Karpas-422 (cell line): ENCODE data around the gene HCFC1. TPM values are rescaled to one million over a fixed set of nuclear protein-coding genes. Genes with fewer than 3 reads are reported as not detected.

Experiments
- DNase-seq: peaks from one replicate; pipeline ENCODE4 v3.0.0-alpha.2; 2015
- H2AFZ ChIP-seq: fragments of 200-600 bp; sonication (generic); 2 replicates; pipeline ENCODE4 v1.6.1; 2014; ENCODE audit warnings: antibody characterized with exemption, low read length, mixed read lengths
- H3K27ac ChIP-seq: fragments of 200-600 bp; sonication (generic); 2 replicates; pipeline ENCODE4 v1.5.1; 2014; ENCODE audit warnings: mild to moderate bottlenecking, low read length, moderate library complexity
- H3K27me3 ChIP-seq: fragments of 200-600 bp; sonication (generic); 2 replicates; pipeline ENCODE4 v1.6.1; 2014; ENCODE audit warnings: low read length, mixed read lengths
- H3K36me3 ChIP-seq: fragments of 200-600 bp; sonication (generic); 2 replicates; pipeline ENCODE4 v1.6.1; 2014; ENCODE audit warnings: low read length, mixed read lengths; ENCODE audit not compliant: insufficient read depth
- H3K4me1 ChIP-seq: fragments of 200-600 bp; sonication (generic); 2 replicates; pipeline ENCODE4 v1.6.1; 2014; ENCODE audit warnings: mild to moderate bottlenecking, low read length, mixed read lengths
- H3K4me2 ChIP-seq: fragments of 200-600 bp; sonication (generic); 2 replicates; pipeline ENCODE4 v1.6.1; 2014; ENCODE audit warnings: low read length, low read depth, mild to moderate bottlenecking; ENCODE audit not compliant: poor library complexity, severe bottlenecking
- H3K4me3 ChIP-seq: fragments of 200-600 bp; sonication (generic); 2 replicates; pipeline ENCODE4 v1.5.1; 2014; ENCODE audit warnings: mild to moderate bottlenecking, antibody characterized with exemption, low read length, mixed read lengths
- H3K79me2 ChIP-seq: fragments of 200-600 bp; sonication (generic); 2 replicates; pipeline ENCODE4 v1.6.1; 2014; ENCODE audit warnings: mild to moderate bottlenecking, low read length, mixed read lengths
- H3K9ac ChIP-seq: fragments of 200-600 bp; sonication (generic); 2 replicates; pipeline ENCODE4 v1.6.0; 2014; ENCODE audit warnings: low read length
- H3K9me2 ChIP-seq: fragments of 200-600 bp; sonication (generic), shearing (Covaris generic); replicated peaks from 2 replicates; pipeline ENCODE4 v1.6.0; 2014; ENCODE audit warnings: mild to moderate bottlenecking, low read length, moderate library complexity; ENCODE audit not compliant: insufficient read depth
- H3K9me3 ChIP-seq: fragments of 300-700, 200-600 bp; sonication (generic); 2 replicates; pipeline ENCODE4 v1.6.1; 2014; ENCODE audit warnings: low read length, mixed read lengths
- H4K20me1 ChIP-seq: fragments of 200-600 bp; sonication (generic); 2 replicates; pipeline ENCODE4 v1.6.1; 2014; ENCODE audit warnings: mild to moderate bottlenecking, antibody characterized with exemption, low read length, low read depth; ENCODE audit not compliant: insufficient read depth
- total RNA-seq: library from RNA; depleted of rRNA; stranded (reverse); fragments of >200 nt; shearing (Covaris generic); gene quantifications from 2 replicates; pipeline ENCODE4 v1.2.3, GENCODE V29; 2014; ENCODE audit warnings: low replicate concordance

Gene HCFC1
- total RNA-seq, 1 experiment from 2014 or later: 16.8 TPM

DNA sequence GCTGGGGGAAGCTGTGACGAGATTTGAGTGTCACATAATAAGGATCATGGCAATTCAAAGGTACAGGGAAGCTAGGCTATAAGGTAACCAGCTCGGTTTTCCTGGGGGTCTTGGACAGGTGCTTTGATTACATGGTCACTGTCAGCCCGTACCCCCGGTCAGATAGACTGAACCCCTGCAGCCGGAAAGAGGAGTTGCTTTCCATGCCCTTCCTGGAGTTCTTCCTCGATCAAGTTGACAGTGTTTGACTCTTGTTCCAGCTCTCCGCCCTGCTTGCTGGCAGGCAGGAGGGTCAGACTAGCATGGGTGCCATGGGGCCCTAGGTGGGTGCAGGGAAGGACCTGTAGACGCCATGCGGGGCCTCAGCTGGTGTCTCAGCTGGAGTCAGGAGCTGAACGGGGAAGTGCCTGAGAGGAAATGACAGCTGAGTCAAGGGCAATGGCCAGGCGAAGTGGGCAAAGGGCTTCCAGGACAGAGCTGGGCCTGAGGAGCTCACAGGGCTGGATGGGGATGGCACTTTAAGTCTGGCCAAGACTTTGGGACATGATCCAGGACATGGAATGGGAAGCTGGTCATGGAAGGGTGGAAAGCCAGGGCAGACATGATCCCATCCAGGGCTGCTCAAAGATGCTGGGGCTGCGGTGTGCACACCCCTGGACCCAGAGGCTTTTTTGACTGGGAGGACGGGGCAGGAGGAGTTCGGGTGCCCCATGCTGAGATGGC, 2.5 kb upstream of the HCFC1 start:
- H3K4me1 ChIP-seq: peaks cover 15% of the 10 kb centered on the region
- peak overlapping the region; percentile 97 for H3K9ac ChIP-seq
- H3K79me2 ChIP-seq: peaks cover 8% of the 10 kb centered on the region
- no peaks in the 10 kb centered on the region for H3K9me3 ChIP-seq
- H3K27ac ChIP-seq: no peak overlapping the region
- no peaks in the 10 kb centered on the region for H4K20me1 ChIP-seq
- H3K4me2 ChIP-seq: peak overlapping the region; percentile 76
- peak overlapping the region; percentile 73; the same call in 1 of the 2 replicates for H3K4me3 ChIP-seq
- H3K36me3 ChIP-seq: no peaks in the 10 kb centered on the region
- no peaks in the 10 kb centered on the region for H3K27me3 ChIP-seq
- H3K9me2 ChIP-seq: no peaks in the 10 kb centered on the region
- no peak for DNase-seq
- no peak overlapping the region for H2AFZ ChIP-seq

DNA sequence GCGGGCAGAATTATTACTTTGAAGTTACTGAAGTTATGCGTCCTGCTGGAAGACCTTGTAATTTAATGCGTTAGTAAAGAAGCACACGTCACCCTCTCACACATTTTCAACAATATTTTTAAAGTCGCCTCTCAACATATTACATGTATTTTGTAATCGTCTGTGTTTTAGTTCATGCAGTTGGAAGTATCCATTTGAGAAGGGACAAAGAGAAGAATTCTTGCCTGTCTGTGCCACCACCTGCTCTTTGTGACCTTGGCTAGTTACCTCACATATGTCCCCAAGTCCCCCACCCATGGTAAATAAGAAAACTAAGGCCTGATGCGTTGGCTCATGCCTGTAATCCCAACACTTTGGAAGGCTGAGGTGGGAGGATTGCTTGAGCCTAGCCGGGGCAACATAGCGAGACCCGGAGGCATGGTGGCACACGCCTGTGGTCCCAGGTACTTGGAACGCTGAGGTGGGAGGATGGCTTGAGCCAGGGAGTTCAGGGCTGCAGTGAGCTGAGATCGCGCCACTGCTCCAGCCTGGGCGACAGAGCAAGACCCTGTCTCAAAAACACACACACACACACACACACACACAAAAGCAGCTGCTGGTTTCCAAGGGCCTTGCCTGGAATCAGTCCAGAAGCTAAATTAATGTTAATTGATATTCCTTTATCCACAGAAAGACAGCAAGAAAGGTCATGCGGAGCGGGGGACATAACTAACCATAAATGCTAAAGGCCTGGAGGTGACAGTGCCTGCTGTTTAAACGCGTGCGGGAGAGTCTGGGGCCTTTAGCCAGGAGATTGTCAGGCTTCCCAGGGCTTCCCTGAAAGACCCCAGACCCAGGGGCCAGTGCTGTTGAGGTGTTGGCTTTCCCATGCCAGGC, 1.7 kb upstream of the HCFC1 start:
- H3K36me3 ChIP-seq: no peaks in the 10 kb centered on the region
- H3K27ac ChIP-seq: peak overlapping the region; percentile 88
- H2AFZ ChIP-seq: no peak overlapping the region
- no peaks in the 10 kb centered on the region for H3K9me2 ChIP-seq
- peak overlapping the region; percentile 73 for H3K4me3 ChIP-seq
- DNase-seq: no peak
- H3K9me3 ChIP-seq: no peaks in the 10 kb centered on the region
- peak overlapping the region; percentile 97 for H3K9ac ChIP-seq
- H3K27me3 ChIP-seq: no peaks in the 10 kb centered on the region
- no peaks in the 10 kb centered on the region for H4K20me1 ChIP-seq
- peak overlapping the region; percentile 76 for H3K4me2 ChIP-seq
- H3K79me2 ChIP-seq: peaks cover 16% of the 10 kb centered on the region
- H3K4me1 ChIP-seq: peaks cover 23% of the 10 kb centered on the region

DNA sequence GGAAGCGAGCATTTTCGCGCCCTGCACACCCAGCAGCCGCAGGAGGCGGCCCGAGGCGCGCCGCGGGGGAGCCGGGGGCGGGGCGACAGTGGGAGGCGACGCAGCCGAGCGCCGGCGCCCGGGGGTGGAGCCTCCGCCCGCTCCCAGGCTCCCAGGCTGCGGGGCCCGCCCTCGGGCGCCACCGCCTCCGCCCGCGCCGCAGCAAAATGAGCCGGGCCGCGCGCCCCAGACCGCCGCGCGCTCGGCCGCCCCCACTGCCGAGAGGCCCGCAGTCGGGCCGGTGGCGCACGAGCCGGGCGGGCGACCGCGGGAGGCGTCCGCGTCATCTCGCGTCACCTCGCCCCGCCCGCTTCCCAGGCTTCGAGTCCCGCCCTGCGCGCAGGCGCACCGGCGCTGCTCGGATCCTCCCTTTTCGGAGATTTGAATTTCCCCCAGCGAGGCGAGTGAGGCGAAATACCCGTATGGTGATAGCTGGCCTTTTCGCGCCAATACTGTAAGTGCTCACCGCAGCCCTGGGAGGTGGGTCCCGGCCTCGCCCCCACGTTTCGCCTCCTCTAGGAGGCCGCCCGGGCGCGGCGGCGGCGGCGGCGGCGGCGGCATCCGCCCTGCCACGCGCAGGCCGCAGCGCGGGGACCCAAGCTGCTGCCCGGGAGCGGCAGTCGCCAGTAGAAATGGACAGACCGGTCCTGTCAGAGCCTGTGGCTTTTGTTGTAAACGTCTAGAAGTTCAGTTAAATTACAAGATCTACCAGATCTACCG, 929 bp upstream of the HCFC1 start, which contains the start of gene TMEM187:
TMEM187 (plus strand) TSS at position 387 of the 759 bp plus-strand sequence. CDS start 9,309 bp downstream, outside the sequence.
- DNase-seq: peak; percentile 97
- Histone ChIP-seq H3K27me3 (no peaks in the 10 kb centered on the region), H4K20me1 (no peaks in the 10 kb centered on the region), H3K27ac (peak within 1 kb of the TSS; percentile 95), H3K4me1 (peaks cover 31% of the 10 kb centered on the region), H3K4me3 (peak within 1 kb of the TSS; percentile 87), H3K9me3 (no peaks in the 10 kb centered on the region), H3K79me2 (peaks cover 24% of the 10 kb centered on the region), H3K4me2 (peak within 1 kb of the TSS; percentile 90), H3K9ac (peak within 1 kb of the TSS; percentile 97), H2AFZ (no peak within 1 kb of the TSS), H3K36me3 (no peaks in the 10 kb centered on the region), H3K9me2 (no peaks in the 10 kb centered on the region)

DNA sequence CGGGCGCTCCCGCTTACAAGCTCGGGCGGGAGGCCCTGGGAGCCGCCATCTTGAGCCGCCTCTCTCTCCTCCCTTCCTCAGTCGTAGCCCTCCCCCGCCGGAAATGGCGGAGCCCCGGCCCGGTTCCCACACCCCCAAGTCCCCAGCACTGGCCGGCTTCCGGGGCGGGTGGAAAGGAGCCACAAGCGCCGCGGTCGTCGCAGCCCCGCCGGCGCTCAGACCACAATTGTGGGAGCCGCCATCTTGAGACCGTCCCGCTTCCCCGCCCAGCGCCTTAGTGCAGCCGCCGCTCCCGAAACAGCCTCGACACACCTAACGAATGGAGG, 531 bp downstream of the HCFC1 start:
- Histone ChIP-seq H3K36me3 (no peaks in the 10 kb centered on the region), H3K4me2 (peak overlapping the region; percentile 90), H3K4me1 (peaks cover 43% of the 10 kb centered on the region), H3K79me2 (peaks cover 39% of the 10 kb centered on the region), H3K9me3 (no peaks in the 10 kb centered on the region), H3K9me2 (no peaks in the 10 kb centered on the region), H4K20me1 (no peaks in the 10 kb centered on the region), H2AFZ (no peak overlapping the region), H3K9ac (peak overlapping the region; percentile 97), H3K4me3 (peak overlapping the region; percentile 87), H3K27ac (peak overlapping the region; percentile 95), H3K27me3 (no peaks in the 10 kb centered on the region)
- DNase-seq: peak; percentile 94

DNA sequence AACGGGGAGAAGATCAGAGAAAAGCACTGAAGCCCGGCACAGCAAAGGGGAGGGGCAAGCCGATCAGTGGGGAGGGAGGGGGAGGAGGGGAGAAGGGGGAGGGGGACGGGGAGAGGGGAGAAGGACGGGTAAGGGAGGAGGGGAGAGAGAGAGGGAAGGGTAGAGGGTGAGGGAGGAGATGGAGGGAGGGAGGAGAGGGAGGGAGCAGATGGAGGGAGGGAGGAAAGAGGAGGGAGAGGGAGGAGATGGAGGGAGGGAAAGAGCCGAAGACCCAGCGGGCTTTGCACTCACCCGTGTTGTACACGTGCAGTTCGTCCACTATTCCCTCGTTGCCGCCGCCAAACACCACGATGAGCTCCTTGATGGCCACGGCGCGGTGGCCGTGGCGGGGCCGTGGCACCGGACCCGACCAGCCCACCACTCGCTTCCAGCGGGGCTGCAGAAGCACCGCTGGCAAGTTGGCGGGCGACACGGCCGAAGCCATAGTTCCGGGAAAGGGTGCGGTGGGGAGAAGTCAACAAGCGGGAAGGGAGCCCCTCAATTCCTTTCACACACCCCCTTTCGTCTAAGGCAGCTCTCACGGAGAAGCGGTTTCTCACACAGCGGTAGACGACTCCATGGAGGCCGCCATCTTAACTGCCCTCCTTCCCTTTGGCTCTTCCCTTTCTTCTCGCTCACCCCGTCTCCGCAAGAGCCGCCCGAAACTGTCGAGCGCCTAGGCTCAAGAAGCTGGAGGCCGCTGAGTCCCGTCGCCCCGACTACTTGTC, 1.1 kb downstream of the HCFC1 start:
- Histone ChIP-seq H3K27me3 (no peaks in the 10 kb centered on the region), H2AFZ (no peak overlapping the region), H3K4me2 (peak overlapping the region; percentile 90), H3K27ac (peak overlapping the region; percentile 95), H3K9me2 (no peaks in the 10 kb centered on the region), H3K9me3 (no peaks in the 10 kb centered on the region), H3K36me3 (no peaks in the 10 kb centered on the region), H3K79me2 (peaks cover 44% of the 10 kb centered on the region), H4K20me1 (no peaks in the 10 kb centered on the region), H3K4me3 (peak overlapping the region; percentile 87), H3K9ac (peak overlapping the region; percentile 97), H3K4me1 (peaks cover 43% of the 10 kb centered on the region)
- DNase-seq: peak; percentile 77

DNA sequence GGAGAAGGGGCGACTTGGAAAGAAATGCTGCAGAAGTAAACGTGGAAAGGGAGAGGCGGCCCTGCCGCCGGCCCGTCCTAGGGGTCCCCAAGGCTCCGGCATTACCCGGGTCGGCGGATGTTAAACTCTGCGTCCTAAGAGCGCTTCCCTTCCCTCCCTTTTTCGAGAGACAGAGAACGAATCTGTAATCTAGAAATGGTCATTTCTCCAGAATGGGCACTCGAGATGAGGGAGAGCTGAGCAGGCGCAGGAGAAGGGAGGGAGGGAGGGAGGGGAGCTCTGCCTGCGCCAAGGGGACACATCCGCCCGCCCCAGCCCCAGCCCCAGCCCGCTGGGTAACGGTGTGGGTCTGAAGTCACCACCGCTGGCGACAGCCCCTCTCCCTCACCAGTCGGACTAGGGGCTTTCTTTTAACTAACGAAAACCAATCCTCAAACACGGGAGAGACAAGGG, 1.7 kb downstream of the HCFC1 start:
- H2AFZ ChIP-seq: no peak overlapping the region
- H3K27ac ChIP-seq: peak overlapping the region; percentile 95
- peak overlapping the region; percentile 90 for H3K4me2 ChIP-seq
- H3K79me2 ChIP-seq: peaks cover 50% of the 10 kb centered on the region
- no peak for DNase-seq
- peak overlapping the region; percentile 87 for H3K4me3 ChIP-seq
- no peaks in the 10 kb centered on the region for H3K9me3 ChIP-seq
- peak overlapping the region; percentile 97 for H3K9ac ChIP-seq
- peaks cover 43% of the 10 kb centered on the region for H3K4me1 ChIP-seq
- H3K9me2 ChIP-seq: no peaks in the 10 kb centered on the region
- no peaks in the 10 kb centered on the region for H3K36me3 ChIP-seq
- H3K27me3 ChIP-seq: no peaks in the 10 kb centered on the region
- peaks cover 5% of the 10 kb centered on the region; the same call in 1 of the 2 replicates for H4K20me1 ChIP-seq

DNA sequence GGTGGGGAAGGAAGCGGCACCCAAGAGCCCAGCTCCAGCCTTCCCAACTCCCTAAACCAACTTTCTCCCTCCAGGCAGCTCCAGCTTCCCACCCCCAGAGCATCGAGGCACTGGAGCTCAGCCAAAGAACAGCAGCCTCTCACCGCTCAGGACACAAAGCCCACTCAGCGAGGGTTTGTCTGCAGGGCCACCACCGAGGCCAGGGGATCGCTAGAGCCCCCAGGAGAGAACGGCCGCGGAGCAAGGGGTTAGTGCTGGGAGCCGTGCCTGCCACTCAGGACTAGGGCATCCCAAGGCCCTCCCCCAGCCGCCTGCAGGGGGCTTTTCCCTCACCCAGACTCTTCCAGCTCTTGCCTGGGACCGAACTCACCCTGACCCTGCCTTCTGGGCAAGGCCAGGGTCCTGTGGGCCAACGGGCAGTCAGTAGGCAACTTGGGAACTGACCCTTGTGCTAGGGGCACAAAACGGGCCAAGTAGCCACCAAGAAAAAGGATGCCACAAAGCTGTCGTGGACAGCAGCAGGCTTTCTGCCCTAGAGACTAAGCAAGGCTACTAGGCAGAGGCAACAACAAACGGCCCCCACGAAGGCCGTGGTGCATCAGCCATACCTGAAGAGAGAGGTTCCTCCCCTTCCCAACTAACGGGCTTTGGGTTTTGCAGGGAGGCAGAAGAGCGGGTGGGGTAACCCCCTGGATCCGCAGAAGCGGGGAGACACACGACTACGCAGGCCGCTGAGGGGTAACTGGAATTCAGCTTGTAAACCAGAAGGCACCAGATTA, 2.3 kb downstream of the HCFC1 start:
- H4K20me1 ChIP-seq: peaks cover 11% of the 10 kb centered on the region; the same call in 1 of the 2 replicates

More for the DNA sequence above, 2.3 kb downstream of the HCFC1 start:
- no peaks in the 10 kb centered on the region for H3K9me2 ChIP-seq
- peak overlapping the region; percentile 97 for H3K9ac ChIP-seq
- H3K27ac ChIP-seq: peak overlapping the region; percentile 95
- peak overlapping the region; percentile 87 for H3K4me3 ChIP-seq
- H2AFZ ChIP-seq: no peak overlapping the region
- no peak for DNase-seq
- no peaks in the 10 kb centered on the region for H3K27me3 ChIP-seq
- H3K4me1 ChIP-seq: peaks cover 42% of the 10 kb centered on the region
- no peaks in the 10 kb centered on the region for H3K9me3 ChIP-seq
- H3K79me2 ChIP-seq: peaks cover 53% of the 10 kb centered on the region
- H3K4me2 ChIP-seq: peak overlapping the region; percentile 90
- no peaks in the 10 kb centered on the region for H3K36me3 ChIP-seq
